Right renal cortex interstitium (tissue), 3 donors: ENCODE data around the gene MLLT10. TPM values are rescaled to one million over a fixed set of nuclear protein-coding genes. Genes with fewer than 3 reads are reported as not detected.

Experiments
- DNase-seq, 3 donors: peaks; one replicate each; pipeline ENCODE4 v3.0.0-alpha.2; 2013; ENCODE audit warnings: low read depth in 3 of 3, low spot score in 2 of 3
- polyA plus RNA-seq, 3 donors: library from polyadenylated mRNA; unstranded; fragments of 120-200 nt; gene quantifications; one replicate each; pipeline ENCODE4 v1.2.1, GENCODE V29; 2013; ENCODE audit not compliant: insufficient read length in 3 of 3

The MLLT10 gene
- polyA plus RNA-seq, 3 donors, result 46.6 to 51.1 (median 49.0) TPM

DNA sequence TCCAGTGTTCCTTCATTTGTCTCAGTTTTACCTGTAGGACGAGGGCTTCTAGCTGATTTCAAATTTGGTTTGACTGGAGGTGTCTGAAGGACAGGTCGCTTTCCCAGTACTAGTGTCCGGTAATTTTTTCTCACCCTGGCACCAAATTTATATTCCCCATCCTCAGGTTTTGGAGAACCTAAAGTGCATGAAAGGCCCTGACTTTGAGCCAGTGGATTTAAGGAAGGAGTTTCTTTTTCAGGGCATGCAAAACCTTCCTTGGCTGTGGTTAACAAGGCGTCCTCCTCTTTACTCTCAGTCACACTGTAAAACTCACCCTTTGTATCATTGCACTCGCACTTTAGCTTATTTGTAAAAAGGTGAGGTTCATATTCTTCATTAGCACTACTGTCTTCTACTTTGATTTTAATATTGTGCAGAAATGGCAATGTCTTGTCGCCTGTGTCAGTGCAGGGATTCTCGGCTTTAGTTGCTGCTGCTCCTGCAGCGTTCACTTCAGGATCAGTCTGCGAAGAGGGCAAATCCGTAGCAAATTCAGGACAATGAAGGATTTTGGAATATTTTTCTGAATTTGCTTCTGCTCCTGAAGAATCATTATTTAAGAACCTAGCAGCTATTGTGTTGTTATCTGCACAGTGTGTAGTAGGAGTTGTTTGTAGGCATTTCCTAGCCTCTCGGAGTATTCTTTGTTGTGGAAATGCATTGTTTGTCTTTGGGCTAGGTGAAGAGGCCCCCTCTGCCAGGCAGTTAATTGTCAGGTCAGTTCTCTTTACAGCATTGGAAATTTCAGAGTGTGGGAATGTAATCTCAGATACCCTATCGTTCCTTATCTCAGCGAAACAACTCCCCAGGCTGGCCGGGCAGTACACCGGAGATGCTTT lies 18.4 kb upstream of the MLLT10 start:
- no peak for DNase-seq

DNA sequence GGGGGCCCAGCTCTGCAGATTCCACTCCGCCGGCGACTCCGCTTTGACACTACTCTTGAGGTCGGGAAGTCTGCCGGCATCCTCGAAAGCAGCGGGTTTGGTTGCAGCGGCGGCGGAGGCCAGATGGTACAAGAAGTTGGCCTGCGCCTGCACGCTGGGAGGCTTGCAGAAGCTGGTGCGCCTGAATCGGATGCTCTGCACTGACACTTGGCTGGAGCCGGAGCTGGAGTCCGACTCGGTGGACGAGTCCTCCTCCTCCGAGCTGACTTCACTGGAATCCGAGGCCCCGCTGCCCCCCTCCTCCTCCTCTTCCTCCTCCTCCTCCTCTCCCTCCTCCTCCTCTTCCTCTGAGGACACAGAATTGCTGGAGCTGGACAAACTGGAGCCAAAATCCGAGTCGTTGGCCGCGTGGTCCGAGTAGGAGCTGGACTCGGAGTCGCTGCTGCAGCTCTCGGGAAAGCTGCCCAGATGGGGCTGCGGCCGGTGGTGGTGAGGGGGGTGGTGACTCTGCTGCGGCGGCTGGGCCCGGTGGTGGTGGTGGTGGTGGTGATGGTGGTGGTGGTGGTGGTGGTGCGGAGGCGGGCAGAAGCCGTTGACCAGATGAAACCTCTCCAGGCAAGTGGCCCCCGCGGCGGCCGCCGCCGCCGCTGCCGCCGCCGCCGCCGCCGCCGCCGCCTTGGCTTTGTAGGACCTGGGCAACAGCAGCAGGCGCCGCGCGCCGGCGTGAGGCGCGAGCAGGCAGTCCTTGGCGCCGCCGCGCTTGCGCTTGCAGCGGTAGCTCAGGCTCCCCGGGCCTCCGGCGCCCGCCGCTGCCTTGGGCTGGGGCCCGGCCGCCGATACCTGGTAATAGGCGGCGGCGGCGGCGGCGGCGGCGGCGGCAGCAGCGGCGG lies 17.5 kb upstream of the MLLT10 start:
- DNase-seq, result no peak

DNA sequence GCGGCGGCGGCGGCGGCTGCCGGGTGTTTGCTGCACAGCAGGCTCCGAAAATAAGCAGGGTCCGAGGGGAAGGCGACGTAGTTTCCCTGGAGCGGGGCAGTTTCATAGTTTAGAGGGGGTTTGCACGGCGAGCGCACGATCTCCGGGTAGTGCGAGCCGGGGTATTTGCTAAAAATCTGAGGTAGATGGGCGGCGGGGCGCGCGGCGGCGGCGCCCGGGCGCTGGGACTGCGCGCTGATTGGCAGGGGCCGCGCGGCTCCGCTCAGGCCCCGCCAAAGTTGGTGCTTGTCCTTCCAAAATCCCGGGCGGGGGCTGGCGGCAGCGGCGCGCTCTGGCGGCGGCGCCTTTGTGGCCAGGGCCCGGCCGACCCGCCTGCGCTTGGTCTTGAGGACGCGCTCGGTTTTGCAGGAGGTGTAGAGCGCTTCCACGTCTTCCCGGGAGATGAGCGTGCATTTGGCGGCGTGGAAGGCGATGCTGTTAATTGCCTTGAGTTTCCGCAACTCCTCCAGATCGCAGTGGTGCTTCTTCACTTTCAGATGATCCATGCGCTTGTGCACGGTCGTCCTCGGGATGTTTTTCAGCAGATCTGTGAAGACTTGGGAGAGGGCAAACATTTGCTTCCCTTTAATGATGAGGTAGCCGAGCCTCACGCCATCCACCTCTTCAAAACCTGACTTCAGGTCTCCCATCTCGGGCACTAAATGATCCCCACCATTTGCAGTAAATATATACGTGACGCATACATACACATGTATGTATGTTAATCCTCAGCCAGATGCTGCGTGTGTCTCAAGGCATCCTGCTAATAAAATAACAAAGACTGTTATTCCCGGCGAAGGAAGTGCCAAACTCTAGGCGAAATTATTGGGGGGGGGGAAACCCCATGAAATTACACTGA lies 16.6 kb upstream of the MLLT10 start:
- DNase-seq, result peak in 1 of 3 donors; percentile 48

DNA sequence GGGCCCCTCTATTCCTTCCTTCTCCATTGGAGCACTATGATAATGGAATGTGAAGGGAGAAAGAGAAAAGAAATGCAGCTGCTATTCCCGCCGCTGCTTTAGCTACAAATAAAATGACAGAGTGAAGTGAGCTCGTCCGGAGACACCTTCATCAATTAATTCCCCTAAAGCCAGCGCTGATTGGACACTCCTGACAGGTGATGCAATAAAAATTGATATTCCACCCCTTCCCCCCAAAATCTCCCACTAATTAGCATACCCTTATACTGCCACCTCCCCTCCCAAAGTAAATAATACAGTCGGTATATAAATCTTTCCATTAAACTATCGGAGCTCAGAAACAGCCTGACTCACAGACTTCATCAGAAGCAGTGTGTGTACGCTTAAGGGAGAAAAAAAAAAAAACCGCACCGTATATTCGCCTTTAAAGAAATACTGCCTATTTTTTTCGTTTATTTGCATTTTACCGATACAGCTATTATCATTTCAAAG lies 15.8 kb upstream of the MLLT10 start:
- DNase-seq, result peak in 1 of 3 donors; percentile 83

DNA sequence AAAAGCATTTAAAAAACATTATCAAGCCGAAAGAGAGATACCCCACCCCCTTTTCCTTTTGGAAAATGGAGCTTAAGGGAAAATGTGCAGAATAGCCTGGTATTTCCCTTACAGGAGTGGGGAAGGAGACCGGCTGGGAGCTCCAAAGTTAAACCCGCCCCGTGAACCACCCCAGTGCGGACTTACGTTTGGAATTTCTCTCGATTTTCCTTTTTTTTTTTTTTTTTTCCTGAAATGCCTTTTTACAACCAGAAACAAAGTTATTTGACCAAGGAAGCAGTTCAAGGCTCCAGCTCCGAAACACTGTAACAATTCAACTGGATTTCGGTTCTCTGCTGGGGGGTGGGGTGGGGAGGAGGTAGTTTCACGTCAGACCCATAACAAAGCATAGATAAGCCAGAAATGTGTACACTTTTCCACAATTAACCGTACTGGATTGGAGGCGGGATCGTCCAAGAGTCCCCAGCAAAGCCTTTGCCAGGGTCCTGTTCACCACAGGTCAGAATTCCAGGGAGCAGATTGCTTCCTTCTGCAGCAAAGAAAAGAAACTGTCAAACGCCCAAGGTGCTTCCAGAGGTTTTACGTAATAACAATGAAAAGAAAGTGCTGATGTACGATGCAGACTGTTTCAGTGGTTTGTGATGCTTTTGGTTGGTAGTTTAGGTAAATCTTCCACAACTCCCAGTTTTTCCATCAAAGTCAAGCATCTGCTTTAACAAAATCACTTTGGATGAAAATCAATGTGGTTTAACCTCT lies 15.2 kb upstream of the MLLT10 start:
- peak in 1 of 3 donors; percentile 53 for DNase-seq

DNA sequence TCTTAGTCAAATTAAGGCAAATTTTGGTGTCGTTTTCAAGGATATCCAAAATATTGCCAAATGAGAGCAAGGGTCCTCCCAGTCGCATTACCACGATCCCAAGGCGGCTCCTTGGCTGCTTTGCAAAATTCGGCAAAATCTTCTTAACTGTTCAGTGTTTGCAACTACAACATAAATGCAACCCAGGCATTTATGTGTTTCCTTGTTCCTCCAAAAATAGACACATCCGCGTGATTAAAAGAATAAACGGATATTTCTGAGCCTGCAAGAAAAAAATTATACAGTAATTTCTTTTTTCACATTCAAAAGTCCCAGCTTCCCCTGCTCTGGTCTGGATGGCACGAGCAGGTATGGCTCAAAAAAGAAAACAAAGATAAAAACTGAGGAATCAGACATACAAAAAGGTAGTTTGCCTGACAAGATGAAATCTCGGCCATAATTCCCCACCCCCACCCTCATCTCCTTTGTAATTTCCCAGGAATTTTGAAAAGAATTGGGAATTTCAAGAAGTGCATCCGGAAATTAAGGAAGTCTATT lies 14.6 kb upstream of the MLLT10 start:
- DNase-seq, result no peak

DNA sequence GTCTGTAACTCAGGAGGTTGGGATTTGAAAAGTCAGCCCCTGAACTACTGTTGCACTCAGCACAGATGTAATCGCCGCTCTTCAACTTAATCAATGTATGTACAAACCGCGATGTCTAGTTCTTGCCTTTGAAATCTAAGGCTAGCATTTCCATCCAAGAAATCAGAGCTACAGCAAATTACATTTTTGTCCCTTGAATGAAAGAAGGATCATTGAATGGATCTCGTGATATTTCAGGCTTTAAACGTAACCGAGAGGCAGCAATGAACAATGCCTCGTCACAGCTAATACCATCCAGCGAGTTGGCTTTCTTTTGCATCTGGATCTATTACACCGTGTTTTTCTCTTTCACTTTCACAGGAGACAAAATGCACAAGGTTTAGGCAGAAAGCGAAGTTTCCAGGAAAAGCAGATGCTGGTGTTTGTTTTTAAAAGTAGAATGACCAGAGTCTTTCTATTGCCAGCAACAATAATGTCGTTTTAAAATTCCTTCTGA lies 14.0 kb upstream of the MLLT10 start:
- DNase-seq, result no peak

DNA sequence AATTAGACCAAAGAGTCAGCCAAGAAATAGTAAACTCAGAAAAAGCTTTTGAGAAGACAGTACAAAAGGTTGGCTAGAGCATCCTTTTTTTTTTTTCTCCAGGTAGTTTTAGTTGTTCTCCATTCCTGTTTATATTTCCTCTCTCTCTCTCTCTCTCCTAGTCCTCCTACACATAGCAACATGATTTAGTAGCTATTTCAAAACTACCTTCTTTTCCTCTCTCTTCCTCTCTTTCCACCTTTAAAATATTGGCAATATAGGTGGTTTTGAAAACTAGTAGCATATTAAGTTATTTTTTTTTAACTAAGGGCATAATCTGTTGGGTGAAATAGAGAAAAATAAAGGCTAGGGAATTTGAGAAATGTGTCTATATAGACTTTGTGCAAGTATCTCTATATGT lies 13.5 kb upstream of the MLLT10 start:
- no peak for DNase-seq

DNA sequence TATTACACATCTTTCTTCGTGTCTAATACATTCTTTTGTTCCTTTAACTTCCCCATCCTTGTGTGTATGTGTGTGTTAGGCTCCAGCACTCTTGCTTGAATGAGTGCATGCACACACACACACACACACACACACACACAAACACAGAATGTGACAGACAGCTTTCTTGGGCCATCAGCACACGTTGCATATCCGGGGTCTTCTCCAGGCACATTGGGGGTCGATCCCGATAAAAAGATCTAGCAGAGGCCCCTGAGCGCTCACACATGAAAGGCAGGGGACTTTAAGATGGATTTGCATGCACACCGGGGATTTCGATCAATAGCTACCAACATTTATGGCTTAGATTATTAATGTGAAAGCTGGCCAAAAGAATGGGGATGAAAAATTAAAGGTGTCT lies 13.1 kb upstream of the MLLT10 start:
- DNase-seq, result no peak

DNA sequence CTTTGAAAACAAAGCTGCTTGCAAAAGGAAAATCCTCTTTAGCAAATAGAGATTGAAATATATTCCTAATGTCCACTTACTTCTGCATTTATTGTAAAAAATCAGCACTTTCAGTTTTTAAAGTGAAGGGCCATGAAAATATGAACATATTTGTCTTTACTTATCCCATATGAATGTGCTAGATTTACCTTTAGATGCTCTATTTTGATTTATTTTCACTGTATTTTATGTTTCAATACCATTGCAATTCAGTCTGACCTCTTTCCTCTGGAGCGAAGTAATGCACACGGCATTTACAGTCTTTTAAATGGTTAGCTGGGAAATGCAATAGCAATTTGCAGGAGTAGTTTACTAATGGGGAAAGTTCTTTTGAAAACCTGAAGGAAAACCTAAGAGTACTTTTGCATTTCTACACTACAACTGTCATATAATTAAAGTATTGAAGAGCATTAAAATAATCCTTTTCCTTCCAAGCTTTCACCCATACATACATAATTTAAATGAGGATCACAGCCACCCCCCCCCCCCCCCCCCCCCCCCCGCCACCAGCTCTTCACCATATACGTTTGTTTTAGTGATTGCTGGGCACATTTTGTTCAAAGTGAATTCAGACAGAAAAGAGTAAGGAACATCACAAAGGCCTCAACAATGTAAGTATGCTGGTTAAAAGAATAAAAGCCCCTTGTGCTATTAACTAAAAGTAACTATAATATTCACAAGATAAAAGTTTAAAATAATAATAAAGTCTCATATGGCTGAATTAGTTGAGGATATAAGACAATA lies 12.1 kb upstream of the MLLT10 start:
- no peak for DNase-seq

DNA sequence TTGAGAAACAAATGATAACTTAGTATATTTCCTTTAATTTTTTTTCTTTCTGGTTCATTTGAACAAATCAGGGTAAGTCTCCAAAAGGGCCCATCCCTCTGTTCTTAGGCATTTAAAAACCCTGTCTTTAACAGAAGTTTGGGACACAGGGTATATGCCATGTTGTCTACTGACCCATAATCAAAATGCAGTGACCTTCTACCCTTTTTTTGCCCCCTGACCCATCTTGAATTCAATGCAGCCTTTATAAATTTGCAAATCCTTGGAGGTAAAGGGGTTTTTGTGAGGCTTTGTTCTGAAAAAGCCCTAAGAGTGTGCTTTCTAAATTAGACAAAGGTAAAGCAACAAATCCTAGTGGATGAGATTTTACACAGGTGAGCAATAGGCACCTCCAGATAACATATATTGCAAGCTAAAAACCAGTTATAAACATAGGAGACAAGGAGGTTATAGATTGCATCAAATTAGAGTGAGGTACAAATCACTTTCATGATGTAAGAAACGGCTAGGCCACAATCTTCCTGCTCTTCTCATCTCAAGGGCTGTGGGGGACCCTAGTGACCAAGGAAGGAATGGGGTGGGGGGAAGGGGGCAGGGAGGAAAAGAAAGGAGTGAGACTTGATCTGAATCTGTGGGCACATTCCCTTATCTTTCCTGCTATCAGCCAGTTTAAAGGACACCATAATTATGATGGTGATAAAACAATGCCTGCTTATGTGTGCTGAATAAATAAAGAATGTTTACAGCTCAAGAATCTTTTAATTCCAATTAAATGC lies 11.2 kb upstream of the MLLT10 start:
- DNase-seq, result no peak

DNA sequence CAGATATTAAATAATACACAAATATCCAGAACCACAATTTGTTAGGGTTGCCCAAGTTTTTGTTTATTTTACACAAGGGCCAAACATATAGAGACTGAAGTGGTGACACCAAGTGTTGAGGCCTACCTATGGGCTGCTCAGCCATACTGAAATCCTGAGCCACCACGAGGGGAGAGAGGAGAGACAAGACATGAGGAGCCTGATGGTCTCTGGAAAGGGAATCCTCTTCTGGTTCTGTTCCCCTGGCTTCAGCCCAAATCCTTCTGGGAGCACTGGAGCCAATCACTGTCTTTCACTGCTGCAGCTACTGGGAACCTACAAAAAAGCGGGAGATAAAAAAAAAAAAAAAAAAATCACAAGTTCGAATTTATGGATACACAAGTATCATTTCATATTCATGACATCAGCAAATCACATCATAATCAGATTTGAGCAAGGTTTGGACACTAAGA lies 10.4 kb upstream of the MLLT10 start:
- DNase-seq, result no peak

DNA sequence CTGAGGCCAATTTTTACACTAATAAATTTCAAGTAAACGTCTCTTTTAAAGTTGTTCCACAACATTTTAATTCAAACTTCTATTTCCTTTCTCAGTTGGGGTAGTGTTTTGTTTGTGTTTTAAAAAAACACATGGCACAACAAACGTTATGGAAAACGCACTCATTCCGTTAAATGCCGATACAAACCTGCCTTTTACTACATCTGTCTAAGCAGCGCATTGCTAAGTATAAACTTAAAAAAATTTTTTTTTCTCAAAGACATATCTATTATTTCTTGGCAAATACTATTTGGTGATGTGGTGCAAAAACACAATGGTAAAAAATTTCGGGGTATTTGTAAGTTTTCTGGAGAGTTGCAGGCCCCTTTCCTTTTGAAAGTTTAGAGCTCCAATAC lies 9.9 kb upstream of the MLLT10 start:
- DNase-seq, result no peak

DNA sequence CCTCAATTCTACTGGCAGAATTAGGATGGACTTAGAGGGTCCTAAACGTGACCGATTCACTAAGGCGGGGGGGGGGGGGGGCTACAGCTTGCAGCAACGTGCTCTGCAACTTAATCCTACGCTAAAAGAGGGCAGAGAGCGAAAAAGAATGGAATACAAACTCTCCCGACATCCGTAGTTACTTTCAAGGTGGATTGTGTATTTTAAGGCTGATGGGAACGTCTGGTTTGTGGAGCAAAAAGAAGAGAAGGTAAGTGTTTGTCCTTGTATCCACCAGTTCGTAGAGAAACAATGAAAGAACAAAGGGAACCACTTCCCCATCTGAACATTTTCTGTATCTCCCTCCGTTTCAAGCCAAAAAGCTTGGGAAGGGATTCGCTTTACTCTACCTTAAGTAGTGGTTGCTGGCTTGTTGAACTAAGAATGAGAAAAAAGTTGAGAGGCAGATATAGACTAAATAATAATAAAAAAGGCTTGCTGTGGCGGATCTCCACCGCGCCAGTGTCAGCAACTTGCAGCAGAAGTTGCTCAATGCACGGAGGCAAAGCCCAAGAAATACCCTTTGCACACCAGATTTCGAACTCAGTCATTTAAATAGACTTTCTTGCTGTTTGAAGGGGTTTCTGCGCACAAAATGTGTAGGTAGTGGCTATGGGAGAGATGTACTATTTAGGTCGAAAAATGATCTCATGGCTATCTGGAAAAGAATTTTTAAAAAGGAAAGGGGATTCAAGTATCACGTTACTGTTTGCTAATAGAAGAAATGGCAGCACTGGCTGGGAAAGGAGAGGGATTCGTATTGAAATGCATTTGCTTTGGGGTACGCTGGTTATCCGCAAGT lies 9.3 kb upstream of the MLLT10 start:
- no peak for DNase-seq

DNA sequence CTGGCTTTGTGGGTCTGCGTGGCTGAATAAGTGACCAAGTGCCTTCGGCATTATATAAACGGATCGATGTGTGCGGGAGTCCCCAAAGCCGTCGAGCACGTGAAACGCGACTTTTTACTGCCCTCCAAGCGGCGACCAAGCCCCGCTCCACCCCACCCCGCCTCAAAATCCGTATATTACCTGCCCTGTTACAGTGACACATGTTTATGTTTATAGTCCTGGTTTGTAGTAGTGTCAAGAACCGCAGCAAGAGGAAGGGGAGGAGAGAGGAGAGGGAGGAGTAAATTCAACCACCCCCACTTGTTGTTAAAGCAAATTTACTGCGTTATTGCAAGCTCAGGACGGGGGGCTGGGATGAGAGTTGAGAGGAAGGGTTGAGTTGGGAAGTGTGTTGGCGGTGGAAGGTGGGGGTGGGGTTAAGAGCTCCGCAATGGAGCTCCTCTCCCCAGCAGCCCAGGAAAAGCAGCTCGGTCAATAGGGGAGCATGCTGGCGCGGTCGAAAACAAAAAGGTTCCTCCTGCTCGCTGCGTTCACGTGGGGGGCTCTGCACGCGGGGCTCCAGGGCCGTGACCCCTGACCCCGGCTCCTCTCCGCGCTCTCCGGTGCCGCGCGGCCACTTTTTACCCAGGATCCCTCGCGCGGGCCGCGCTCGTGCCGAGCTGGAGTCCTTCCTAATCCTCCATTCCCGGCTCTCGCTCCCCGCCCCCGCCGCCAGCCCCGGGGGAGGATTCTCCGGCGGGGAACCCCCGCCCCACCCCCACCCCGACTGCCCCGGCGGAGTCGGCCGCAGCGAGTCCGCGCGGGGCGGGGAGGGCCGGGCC lies 8.5 kb upstream of the MLLT10 start, which contains the start of gene SKIDA1:
TSS of gene SKIDA1 (minus strand) at position 316 of the 821 bp plus-strand sequence. CDS start 7,860 bp downstream, outside the sequence.
- DNase-seq, result peak in 1 of 3 donors; percentile 91
